Raji (cell line): ENCODE data around the gene KHDRBS2.

Experiments
- POLR2A ChIP-seq: IDR thresholded peaks from 2 replicates; pipeline ENCODE4 v1.6.1; 2011; ENCODE audit warnings: low read depth, low read length, control low read depth; ENCODE audit not compliant: insufficient read depth

Gene KHDRBS2

DNA sequence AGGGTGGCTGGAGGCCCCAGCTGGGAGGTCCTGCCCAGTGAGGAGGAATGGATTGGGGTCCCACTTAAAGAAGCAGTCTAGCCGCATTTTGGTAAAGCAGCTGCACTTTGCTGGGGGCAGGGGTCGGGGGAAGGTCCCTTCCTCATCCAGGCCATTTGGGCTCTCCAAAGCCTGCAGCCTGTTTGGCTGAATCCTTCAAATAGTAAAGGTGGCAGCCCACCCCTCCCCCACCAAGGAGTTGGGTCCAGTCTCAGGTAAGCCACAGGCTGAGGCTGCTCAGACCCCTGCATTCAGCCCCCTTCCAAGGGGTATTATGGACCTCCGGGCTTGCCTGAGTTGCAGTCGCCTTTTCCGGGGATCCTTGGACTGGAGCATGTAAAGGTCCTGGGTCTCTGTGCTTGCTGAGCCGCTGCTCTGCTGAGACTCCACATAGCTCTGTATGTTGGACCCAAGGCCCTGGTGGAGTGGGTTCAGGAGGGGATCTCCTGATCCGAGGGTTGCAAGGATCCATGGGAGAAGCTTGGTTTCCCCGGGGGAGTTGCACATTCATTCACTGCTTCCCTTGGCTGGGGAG, 417.4 kb downstream of the KHDRBS2 start:
- TF ChIP-seq POLR2A: no peak

DNA sequence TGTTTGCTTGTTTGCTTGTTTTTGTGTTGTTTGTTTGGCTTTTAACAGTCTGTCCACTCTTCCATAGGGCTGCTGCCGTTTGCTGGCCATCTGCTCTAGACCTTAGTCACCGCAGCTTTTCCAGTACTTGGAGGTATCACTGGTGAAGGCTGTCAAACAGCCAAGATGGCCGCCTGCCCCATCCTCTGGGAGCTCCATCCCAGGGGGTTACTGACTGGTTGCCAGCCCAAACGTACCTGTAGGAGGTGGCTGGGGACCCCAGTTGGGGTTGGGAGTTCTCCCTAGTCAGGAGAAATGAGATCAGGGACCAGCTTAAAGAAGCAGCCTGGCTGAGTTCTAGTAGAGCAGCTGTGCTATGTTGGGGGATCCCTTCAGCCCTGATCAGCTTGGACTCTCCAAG, 418.4 kb downstream of the KHDRBS2 start:
- TF ChIP-seq POLR2A: no peak

DNA sequence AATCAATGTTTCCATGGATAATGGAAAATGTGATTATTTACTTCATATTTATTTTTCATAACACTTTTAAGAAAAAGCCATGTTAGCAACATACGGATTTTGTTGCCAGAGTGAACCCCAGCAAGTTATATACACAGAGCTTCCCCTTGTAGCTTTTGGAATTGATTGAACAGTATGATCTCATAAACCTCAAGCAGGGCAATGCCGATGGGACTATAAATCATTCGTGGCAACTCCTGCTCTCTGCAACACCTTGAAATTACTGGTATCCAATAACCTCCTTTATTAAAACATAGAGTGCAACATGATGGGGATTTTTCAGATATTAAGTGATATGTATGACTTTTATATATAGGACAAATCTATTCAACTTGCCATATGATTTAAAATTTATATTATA, 428.5 kb downstream of the KHDRBS2 start:
- no peak for TF ChIP-seq POLR2A

DNA sequence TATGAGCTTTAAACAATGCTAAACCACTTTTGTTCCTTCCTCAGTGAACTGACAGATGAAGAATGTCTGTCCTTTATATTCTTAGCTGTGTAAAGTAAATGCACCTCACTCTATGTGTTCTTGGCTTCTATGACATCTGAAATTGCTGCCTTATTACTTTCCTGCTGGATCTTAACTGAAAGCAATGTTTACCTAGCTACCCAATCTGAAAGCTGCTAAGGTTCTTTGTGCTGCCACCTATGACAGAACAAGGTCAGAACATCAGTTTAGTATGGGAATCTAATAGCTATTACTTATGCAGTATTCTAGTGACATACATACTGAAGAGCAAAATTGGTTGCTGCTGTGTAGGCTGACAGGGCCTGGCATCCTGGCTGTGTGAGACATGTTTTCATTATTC, 444.1 kb downstream of the KHDRBS2 start:
- TF ChIP-seq POLR2A: no peak

DNA sequence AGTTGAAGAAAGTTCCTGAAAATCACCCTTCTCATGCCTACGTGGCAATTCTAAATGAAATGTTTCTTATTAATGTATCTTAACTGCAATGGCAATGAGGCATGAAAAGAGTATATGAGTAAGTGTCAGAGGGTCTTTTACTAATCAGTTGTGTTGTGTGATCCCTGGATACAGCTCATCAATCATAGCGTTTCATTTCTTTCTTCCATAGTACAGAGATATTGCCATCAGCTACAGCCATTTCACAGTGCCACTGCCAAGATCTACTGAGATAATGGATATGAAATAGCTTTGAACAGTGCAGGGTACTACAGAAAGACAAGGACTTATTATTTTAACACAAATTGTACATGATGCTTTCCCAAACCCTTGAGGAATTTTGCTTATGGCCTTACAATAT, 450.8 kb downstream of the KHDRBS2 start:
- TF ChIP-seq POLR2A: no peak

DNA sequence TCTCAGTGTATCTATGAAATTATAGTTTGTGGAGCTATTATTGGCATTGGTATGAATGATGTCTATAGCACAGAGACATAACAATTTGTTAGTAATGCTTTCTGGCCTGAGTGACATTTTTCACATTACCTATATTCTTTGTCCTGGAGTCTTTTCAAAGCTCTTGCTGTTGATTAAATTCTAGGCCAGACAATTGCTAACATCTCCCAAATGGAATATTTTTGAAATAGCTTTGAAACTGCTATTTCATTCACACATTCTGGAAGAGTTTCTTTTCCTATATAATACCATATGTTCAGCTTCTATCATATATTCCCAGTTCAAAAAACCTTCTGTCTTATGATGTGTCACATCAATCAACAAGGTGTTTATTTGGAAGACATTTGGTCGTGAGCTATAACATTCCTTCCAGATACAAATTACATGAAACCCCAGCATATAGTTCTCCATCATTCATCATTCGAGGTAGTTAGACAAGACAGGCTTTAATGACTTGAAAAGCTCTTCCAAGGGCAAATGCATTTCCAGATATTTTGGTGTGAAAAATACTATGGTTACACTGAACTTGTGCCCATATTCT, 452.8 kb downstream of the KHDRBS2 start:
- TF ChIP-seq POLR2A: no peak

DNA sequence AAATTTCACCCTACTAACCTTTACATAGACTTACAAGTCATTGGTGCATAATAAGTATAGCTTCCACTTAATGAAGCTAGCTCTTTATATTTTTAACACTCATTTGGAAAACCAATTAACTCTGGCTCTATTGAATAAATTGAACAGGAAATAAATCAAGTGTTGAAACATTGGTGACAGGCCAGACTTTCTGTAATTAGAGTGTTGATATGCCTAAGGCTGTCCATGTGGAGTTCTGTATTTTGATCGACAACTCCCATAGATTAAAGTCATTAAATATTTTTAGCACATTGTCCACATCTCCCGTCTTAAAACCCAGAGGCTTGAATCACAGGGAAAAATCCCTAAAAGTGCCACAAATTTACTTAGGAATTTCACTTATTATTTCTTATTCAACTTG, 468.3 kb downstream of the KHDRBS2 start:
- TF ChIP-seq POLR2A: no peak

DNA sequence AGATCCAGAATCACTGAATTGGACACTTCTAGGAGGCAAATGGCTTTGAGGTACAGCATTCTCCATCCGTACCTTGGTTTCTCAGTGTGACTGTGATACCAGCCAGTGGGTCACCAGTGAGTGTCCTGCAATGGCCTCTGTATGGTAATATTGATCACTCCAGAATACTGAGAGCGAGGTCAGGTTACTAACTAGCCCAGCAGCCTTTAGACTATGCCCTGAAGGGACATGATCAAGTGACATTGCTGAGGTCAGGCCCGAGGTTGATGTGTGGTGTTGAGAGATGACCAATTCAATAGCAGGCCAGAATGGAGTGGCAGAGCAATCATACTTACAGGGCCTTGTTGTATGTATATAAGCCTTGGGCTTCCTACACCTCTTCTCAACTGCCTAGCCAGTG, 476.0 kb downstream of the KHDRBS2 start:
- no peak for TF ChIP-seq POLR2A

DNA sequence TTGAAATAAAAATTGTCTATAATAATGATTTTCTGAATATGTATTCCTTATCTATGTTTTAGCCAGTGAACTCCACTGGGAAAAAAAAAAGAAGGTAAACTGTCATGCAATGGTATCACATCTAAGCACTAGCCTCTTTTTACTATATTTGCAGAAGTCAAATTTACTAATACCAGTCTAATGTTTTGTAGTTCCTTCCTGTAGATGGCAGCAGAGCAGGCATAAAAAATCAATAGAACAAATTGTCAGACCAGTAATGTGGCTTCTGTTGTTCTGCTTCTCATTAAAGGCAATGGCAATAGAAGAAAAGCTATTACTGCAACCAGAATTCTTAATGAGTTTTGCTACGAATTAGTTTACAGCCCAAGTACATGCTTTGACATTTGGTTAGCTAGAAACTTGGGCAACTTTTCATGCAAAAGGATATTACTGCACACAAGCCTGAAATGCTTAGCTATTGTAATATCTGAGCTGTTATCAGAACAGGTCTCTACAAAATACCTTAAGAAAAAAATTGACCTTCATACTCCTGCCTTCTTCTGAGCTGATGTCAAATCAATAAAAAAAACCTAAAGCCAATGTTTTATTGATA, 476.9 kb downstream of the KHDRBS2 start:
- no peak for TF ChIP-seq POLR2A

DNA sequence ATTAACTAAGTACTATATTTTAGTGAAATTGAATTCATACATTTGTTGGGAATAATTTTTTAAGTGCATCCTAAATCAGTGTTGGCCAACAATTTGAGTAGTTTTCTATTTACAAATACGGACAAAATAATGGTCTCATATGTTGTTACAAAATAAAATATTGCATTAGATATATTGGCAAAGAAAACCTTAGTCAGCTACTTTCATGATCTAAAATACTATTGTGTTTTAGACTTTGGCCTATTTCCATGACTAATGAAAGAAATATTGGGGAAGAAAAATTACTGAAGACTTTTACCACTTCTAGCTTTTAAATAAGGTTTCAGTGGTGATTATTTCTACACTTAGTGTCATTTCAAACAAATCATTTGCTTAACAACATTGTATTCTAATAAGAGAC, 498.0 kb downstream of the KHDRBS2 start:
- no peak for TF ChIP-seq POLR2A

DNA sequence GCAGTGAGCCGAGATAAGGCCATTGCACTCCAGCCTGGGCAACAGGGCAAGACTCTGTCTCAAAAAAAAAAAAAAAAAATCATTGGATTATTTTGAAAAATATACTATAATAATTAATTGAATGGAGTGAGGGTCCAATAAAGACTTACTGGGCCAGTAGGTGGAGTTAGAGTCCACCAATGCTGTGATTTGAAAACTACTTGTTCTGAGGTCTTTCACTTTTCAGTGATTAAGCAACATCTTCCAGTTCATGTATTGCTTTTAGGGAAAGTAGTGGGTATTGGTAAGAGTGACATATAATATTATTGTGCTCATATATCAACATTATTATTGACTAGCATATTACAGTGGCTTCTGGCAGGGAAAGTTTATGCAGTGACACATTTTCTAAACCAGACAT, 530.3 kb downstream of the KHDRBS2 start:
- no peak for TF ChIP-seq POLR2A

DNA sequence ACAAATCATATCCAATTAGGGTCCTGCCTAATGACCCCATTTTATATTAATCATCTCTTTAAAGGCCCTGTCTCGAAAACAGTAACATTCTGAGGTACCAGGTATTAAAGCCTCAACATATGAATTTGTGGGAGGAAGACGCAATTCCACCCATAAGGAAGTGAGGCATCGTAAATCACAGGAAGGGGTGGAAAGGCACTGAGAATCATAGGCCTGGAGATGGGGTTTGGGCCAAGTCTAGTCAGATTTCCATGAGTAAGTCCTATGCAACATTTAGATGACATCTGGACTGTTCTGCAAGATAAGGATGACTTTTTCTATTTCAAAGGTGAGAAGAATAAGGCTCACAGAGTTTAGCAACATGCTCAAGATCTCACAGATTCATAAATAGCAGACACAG, 534.0 kb downstream of the KHDRBS2 start:
- no peak for TF ChIP-seq POLR2A

DNA sequence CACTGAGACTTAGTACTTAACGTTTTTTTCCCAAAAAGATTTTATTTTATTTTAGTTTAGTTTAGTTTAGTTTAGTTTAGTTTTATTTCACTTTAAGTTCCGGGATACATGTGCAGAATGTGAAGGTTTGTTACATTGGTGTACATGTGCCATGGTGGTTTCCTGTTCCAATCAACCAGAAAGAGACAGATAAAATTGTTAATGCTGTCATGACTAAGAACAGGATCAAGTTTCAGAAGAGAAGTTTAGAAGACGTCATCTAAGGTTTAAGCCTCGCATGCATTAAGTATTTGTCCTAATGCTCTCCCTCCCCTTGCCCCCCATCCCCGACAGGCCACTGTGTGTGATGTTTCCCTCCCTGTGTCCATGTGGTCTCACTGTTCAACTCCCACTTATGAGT, 540.0 kb downstream of the KHDRBS2 start:
- no peak for TF ChIP-seq POLR2A

DNA sequence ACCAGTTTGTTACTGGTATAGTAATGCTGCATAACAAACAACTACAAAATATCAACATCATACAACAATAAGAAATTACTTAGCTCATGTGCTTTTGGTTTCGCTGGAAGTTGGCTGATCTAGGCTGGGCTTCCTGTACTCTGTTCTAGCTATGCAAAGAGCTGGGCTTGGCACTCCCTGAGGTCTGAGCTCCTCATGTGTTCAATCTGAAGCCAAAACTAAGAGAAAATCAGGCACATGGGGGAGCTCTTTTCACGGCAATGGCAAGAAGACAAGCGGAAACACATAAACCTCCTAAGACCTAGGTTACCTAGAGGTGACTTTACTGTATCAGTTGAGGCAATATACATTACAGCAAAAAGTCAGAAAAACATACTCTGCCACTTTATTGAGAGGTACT, 574.2 kb downstream of the KHDRBS2 start:
- no peak for TF ChIP-seq POLR2A

DNA sequence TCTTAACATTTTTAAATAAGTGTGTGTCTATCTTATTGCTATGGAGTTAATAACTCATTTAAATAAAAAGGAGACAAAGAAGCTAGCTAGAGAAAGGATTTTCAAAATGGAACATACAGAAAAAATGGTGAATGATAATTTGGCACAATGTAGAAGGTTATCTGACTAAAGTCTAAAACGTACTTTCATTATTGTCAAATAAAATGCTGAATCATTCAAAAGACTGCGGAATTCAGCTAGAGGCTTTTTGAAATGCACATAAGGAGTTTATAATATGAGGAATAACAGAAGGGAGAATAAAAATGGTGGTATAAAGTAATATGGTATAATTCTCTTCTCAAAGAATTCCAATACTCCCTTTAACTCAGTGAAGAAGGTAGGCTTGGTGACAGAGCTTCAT, 597.9 kb downstream of the KHDRBS2 start:
- no peak for TF ChIP-seq POLR2A

DNA sequence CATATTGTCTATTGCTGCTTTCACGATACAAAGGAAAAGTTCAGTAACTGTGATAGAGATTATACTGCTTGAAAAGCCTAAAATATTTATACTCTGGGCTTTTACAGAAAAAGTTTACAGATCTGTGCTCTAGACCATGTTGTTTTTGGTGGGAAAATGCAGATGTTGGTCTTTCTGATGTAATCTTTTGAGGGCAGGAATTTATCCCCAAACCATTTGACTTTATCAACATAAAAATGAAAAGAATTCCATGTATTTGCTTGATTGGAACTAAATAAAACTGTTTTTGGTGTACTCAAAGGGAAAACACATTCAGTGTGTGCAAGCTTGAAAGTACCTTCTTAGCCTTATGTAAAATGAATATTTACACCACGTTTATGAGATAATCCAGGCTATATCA, 603.5 kb downstream of the KHDRBS2 start:
- no peak for TF ChIP-seq POLR2A

DNA sequence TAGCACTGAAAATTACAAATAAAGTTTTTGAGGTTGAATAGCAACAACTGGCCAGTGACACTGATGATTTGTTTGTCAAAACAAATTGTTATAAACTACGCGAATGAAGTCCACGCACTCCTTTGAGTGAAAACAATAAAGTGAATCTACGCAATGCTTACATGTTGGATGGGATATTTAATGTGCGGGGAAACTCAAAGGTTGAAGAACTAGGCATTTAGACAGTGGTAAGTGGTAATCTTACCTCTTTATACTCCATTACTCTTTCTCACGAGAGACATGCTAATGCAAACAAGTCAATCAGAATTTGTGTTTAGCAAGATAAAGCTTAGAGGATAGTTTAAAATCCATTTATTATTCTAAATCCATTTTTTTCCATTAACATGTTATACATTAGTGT, 606.4 kb downstream of the KHDRBS2 start:
- TF ChIP-seq POLR2A: no peak
